RPMI8226 (cell line): ENCODE measurements around the gene ANO4.
A peak's percentile ranks its signal among the peaks of the same experiment; 100 is the strongest.

Source experiments
- DNase-seq: peaks from one replicate; pipeline ENCODE4 v3.0.0-alpha.2; 2015

ANO4 gene

DNA sequence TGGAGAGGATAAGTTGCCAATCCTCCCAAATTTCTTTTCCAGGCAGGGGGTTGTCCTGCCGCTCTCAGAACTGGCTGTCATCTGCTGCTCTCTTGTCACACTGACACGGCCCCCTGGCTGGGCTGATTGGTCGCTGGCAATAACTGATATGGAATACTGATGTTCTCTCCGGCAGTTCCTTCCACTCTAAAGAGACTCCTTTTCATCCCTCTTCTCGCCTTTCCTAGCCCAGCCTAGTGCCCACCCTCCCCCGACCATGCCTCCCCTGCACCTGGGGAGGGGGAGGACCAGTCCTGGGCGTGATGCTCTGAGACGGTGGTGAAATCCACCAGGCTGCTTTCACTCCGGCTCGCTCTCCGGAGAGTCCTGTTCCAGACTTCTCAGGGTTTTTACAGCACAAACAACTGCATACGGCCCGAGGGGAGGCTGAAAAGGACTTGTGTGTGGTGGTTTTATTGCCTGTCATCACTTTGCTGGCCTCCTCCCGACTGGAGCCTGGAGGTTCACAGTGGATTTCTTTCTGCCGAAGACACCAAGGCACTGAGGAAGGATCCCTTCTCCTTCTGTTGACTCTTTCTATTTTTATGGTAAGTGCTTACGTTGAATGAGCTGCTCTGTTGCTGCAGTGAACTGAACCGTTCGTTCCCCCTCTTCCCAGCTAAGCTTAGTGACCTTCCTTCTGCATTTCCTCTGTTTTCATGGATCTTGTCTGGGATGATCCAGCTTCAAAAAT, at the start of gene ANO4:
Gene ANO4 (plus strand): TSS at position 336 of the 733 bp plus-strand sequence. CDS start 107,010 bp downstream, outside the sequence.
- DNase-seq: no peak

DNA sequence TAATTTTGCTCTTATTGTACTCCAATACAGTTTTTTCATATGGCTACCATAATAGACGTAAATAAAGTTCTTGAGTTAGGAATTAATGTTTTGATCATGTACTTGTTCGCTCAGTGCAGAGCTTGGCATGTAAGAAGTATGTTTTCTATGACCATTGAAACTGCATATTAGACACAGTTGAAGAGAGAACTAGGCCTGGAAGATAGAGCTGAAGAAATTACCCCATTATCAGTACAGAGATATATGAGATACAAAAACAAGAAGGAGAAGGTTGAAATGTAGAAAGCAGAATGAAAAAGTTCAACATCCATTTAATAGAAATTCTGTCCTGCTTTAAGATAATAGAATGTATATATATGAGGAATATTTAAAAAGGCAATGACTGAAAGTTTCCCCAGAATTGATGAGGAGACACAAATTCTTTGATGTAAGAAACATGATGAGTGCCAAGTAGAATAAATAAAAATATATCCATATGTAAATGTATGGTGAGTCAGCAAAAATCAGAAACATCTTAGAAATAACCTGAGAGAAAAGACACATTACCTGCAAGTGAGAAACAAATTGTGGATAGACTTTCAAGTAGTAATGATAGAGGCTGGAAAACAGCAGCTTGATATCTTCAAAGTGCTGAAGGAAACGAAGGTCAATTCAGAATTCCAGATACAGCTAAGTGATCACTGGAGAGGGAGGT, 49.1 kb upstream of the ANO4 start:
- no peak for DNase-seq

DNA sequence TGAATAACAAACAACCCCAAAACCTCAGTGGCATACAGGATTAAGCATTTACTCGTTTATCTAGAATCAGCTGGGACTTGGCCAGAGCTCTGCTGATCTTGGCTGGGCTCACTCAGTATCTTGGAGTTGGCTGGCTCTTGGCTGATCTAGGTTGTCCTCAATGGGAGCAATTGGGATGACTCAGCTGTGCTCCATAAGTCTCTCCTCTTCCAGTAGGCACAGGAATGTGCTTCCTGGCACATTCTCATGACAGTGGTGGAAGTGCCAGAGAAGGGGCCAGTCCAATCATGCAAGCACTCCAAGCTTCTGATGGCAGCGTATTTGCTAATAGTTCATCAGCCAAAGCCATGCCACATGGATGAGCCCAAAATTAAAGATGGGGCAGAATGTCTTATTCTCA, 41.7 kb upstream of the ANO4 start:
- DNase-seq: no peak

DNA sequence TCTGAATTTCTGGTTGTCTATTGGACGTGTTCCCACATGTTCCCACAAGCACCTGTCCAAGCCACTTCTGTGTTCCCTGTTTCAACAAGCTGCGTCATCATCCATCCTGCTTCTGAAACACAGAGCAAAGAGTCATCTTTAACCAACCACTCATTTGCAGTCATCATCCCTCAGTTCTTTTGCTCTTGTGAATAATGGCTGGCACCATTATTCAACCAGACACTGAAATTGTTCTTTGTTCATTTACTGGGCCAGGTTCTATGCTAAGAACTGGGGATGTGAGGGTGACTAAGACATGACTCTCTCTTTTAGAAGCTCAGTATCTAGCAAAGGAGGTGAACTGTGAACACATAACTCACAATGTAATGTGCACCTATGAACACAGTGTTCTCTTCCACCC, 40.7 kb upstream of the ANO4 start:
- no peak for DNase-seq

- DNase-seq: no peak
Measured at GRCh38 chr12:100755186-100755585, 39.4 kb upstream of the ANO4 start.

GRCh38 chr12:100758083-100758482, 36.5 kb upstream of the ANO4 start:
- DNase-seq: no peak

DNA sequence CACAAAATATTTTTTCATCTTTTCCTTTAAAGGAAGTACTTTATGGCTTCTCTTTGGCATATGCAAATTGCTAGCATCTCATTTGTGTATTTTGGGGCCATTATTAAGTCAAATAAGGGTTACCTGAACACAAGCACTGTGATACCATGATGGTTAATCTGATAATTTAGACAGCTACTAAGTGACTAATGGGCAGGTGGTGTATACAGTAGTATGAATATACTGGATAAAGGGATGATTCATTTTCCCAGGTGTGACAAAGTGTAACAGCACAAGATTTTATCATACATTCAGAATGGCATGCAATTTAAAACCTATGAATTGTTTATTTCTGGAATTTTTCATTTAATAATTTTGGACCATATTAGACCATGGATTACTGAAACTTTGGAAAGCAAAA, 27.2 kb upstream of the ANO4 start:
- no peak for DNase-seq

GRCh38 chr12:100767950-100768349, 26.6 kb upstream of the ANO4 start:
- peak; percentile 3 for DNase-seq

DNA sequence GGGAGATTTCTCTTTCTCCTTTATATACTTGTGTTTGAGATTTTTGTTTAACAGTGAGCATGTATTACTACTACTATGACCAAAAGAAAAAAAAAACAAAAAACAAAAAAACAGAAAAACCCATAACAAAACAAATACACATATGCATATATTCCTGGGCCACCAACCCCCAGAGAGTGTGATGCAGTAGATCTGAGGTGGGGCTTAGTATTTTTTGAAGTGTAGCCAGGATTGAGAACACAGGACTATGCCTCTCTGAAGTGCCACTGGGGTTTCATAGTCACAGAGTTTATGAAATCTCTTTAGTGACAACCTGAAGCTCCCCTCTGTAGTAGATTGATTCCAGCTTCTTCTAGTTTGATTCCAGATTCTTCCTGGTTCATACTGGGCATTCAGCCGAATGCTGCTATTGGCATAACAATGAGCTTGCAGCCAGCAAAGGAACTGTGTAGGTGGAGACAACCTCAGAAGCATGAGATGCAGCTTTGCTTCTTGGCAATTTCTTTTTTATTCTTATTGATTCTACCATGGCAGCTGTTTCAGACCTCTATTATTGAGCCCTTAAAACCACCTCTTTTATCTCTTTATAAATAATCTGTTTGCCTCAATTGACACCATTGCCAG, 15.5 kb upstream of the ANO4 start:
- DNase-seq: no peak

DNA sequence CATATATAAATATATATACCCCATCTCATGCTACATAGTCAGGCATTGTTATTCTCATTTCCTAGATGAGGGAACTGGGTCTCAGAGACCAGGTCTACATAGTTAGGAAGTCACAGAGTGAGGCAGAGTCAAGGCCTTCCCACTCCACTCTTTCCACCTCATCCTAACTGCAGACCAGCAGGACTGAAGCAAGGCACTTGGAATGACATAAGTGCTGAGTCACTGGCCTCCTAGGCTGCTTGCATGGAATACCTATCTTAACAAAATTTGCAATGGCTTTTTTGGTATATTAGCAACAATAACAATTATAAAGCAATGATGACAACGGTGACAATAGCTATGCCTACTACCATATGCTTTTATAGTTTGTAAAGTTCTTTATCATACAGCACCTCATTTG, 5.4 kb upstream of the ANO4 start:
- DNase-seq: no peak

DNA sequence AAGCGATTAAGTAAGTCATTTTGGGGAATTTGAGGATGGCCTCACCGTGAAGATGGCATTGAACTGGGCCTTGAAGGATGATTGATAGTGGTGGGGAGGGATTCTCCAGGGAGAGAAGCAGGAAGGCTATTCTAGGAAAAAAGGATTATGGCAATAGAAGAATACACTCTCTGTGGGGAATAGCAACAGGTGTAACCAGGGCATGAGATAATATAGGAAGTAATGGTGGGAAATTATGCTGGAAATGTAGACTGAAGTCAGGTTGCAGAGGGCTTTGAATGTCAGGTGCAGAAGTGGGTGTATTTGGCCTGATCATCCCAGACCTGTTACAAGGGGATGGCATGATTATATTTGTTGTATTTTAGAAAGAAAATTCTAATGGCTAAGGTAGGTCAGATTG, 4.6 kb upstream of the ANO4 start:
- no peak for DNase-seq

GRCh38 chr12:100790552-100790951, 4.0 kb upstream of the ANO4 start:
- DNase-seq: no peak

- DNase-seq: no peak
Measured at GRCh38 chr12:100793182-100793581, 1.4 kb upstream of the ANO4 start.

DNA sequence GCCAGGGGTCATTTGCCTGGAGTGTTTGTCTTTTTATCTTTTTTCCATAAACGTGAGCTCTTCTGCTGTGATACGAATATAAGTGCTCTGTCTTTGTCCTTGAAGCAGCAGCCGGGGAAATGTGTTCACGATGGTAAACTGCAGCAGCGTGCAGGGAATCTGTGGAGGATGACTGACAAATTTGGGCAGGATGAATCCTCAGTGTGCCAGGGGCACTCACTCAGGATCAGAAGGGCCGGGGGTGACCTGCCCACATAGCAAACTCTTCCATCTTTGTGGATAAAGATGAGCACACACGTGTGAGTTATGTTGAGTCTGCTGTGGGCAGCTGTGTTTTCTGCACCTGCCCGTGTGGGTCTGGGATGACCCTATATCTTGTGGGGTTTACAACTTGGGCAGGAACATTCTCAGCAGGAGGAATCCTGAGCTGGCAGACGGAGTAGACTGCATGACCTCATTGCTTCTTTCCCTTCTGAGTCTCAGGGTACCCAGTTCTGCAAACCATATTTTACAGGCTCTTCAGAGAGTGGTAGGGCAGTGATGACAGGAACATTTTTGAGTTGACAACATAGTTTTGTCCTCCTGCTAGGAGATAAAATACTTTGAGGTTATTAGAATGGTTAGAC, 711 bp downstream of the ANO4 start:
- no peak for DNase-seq

DNA sequence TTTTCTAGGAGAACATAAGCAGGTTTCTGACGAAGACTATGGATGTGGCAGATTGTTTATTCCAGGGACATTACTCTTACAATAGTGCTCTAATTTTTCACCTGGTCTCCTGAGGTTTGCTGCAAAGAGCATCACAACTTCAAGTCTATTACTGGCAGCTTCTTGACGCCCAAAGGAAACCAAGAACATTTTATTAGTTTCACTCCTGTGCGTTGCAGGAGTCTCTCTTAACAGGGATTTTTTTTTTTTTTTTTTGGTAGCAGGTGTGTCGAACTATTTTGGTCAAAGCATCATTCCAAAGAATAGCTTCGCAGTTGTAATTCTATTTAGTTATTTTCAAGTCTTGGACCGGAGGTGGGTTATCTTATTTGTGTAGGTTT, 1.2 kb downstream of the ANO4 start:
- no peak for DNase-seq

GRCh38 chr12:100796621-100797020, 2.0 kb downstream of the ANO4 start:
- DNase-seq: no peak

GRCh38 chr12:100797246-100797645, 2.7 kb downstream of the ANO4 start:
- no peak for DNase-seq

DNA sequence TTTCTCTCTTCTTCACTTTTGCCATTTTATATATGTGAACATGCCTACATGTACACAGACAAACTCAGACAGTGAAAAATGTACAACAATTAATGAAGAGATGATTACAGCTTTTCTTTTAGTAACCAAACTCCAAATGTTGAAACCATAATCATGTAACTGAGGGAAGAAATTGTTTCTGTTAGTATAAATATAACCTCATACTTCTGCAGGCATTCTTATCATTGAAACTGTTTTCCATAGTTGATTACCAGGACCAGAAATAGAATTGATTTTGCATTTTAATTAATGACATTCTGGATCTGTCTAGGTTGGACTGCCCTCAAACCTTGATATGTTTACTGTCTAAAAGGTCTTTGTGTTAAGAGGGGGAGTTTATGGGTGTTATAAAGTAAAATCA, 3.2 kb downstream of the ANO4 start:
- no peak for DNase-seq

DNA sequence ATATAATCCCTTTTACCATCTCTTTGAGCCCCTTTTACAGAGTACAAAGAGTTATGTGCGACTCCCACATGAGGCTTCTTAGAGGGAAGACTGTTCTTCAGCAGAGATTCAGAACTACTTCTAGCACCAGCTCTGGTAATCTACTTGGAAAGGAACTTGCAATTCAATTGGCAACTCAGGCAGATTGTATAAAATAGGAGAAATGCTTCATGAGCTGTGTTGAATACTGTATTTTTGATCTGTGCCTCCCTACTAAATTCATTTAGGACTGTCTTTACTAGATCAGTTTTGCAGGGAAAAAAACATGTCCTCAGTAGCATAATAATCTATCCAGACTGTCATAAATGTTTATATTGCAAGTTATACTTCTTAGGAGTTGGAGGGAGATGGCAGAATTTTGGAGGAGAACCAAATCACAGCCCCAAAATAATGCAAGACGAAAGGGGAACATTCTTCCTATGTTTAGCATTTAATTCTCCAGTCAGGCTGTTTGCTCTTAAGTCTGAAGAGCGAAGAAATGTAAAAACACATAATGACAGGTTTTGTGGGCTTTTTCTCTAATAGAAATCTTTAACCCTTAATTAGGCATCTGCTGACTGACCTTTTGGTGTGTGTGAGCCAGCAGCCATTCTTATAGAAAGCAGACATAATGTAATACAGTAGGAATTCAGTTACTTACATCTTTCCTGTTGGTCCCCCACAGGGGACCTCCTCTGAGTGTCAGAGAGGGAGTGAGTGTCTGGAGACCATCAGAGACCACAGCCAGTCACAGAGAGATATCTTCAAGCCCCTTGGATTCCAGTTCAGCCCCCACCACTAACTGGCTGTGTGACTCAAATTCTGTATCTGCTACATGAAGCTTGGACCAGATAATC, 3.9 kb downstream of the ANO4 start:
- DNase-seq: no peak

GRCh38 chr12:100799770-100800169, 5.2 kb downstream of the ANO4 start:
- DNase-seq: no peak

DNA sequence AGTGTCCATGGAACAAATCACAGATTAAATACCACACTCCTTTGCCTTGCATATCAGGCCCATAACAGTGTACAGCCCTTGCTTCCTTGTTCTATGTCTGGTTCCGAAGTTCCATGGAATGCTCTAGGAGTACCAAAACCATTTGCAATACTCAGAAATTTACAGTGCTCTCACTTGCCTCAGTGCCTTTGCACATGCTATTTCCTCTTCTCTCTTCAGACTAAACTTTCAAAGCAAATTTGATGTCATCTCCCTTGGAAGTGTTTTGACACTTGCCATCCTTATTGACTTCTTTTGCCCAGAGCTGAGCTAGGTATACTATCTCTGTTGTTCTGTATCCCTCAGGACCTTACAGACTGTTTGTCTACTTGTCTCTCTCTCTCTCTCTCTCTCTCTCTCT, 6.1 kb downstream of the ANO4 start:
- no peak for DNase-seq

GRCh38 chr12:100801320-100801719, 6.7 kb downstream of the ANO4 start:
- no peak for DNase-seq

- no peak for DNase-seq
Measured at GRCh38 chr12:100808777-100809176, 14.2 kb downstream of the ANO4 start.
